ENCODE measurements around the gene RBM33. TPM values are rescaled to one million over a fixed set of nuclear protein-coding genes. Genes with fewer than 3 reads are reported as not detected.
A peak's percentile ranks its signal among the peaks of the same experiment; 100 is the strongest.

RBM33 gene
- total and polyA plus RNA-seq, 2 of the 4 experiments (the other 2 are of a cell fraction), result 7.3 to 10.8 TPM

DNA sequence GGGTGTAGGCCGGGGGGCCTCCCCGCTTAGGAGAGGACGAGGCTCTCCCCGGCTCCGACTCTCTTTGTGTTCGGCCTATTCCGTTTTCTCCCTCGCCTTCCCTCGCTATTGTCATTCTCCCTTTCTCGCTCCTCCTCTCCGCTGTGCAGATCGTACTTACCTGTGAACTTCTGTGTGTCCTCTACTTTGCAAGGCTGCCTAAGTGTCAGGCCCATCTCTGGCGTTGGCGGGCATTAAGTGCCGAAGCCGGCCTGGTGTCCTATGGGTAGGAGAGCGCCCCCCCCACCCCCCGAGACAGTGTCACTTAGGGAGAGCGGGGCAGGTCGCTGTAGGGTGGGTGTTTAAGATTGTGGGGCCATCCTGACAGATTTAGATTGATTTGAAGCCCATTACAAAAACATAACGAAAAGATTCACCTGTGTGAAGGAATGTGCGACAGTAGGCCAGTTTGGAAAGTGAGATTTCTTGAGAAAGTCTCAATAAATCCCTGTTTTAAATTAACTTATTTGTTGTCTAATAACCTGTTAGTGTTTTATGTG, 579 bp downstream of the RBM33 start:
- H3K27me3 ChIP-seq (ENCODE audit: control insufficient read depth, insufficient read depth, low read length), result no peaks in the 10 kb centered on the region
- POLR2A ChIA-PET (ENCODE audit: unreplicated experiment), result no interaction called here
- TF ChIP-seq, protein P1, sequence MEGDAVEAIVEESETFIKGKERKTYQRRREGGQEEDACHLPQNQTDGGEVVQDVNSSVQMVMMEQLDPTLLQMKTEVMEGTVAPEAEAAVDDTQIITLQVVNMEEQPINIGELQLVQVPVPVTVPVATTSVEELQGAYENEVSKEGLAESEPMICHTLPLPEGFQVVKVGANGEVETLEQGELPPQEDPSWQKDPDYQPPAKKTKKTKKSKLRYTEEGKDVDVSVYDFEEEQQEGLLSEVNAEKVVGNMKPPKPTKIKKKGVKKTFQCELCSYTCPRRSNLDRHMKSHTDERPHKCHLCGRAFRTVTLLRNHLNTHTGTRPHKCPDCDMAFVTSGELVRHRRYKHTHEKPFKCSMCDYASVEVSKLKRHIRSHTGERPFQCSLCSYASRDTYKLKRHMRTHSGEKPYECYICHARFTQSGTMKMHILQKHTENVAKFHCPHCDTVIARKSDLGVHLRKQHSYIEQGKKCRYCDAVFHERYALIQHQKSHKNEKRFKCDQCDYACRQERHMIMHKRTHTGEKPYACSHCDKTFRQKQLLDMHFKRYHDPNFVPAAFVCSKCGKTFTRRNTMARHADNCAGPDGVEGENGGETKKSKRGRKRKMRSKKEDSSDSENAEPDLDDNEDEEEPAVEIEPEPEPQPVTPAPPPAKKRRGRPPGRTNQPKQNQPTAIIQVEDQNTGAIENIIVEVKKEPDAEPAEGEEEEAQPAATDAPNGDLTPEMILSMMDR (conservative IDR thresholded peaks at IDR 0.05; ENCODE audit: low read depth, low read length), result 0 out of 2 replicates have a peak, but pooled peaks have one; percentile 2
- TF ChIP-seq RAD21 (IDR thresholded peaks at IDR 0.05; ENCODE audit: low read length), result no peak
- peaks cover 9 to 21% of the 10 kb centered on the region in 2 experiments; a peak in 3 of 4 replicates for H3K79me1 ChIP-seq (ENCODE audit: low read depth in 1 of 2, low read length in 2 of 2)
- dilution Hi-C loops (cut with HindIII; ENCODE audit: low sequenced_read_pairs, unreplicated experiment), result no loop called here
- H3K14ac ChIP-seq (replicated peaks; ENCODE audit: low read depth, low read length), result peak overlapping the region; percentile 97
- CTCF ChIA-PET, result no interaction called here
- WGBS, 2 experiments (ENCODE audit: extremely low coverage in 2 of 2, insufficient read length in 1 of 2), result 0% methylated on average over 5 of the region's 22 CpGs; no CpG with 5 or more reads in 1 of the 2 experiments
- peak overlapping the region; percentile 93 for H2BK5ac ChIP-seq (ENCODE audit: low read depth, low read length, poor library complexity, severe bottlenecking)
- intact Hi-C loops (cut with micrococcal nuclease), result loop anchor here (2.0 to 5.0 kb wide), 3 partner anchors 48 to 94 kb away; no protein-coding TSS in a partner anchor
- H3K4me3 ChIP-seq (ENCODE audit: insufficient read depth, low read depth, low read length), result peak overlapping the region; percentile 88
- peak; percentile 33 for ATAC-seq (ENCODE audit: low read depth)
- H3K36me3 ChIP-seq (ENCODE audit: control insufficient read depth, insufficient read depth, low read length), result peaks cover 8% of the 10 kb centered on the region
- peak overlapping the region; percentile 87 for H4K91ac ChIP-seq (ENCODE audit: insufficient read depth, low read depth, low read length)
- H3K4me1 ChIP-seq (ENCODE audit: control insufficient read depth, insufficient read depth, low read length), result peaks cover 3% of the 10 kb centered on the region
- peaks cover 26% of the 10 kb centered on the region; the same call in 1 of the 2 replicates for H4K20me1 ChIP-seq (ENCODE audit: insufficient read depth, low read length)
- peak overlapping the region; percentile 99 for H4K5ac ChIP-seq (ENCODE audit: low read depth, low read length)
- peak overlapping the region; percentile 99 for H3K4ac ChIP-seq (ENCODE audit: low read depth, low read length)
- H3K23ac ChIP-seq (ENCODE audit: low read depth, low read length), result peak overlapping the region; percentile 92
- no peak for DNase-seq
- peak overlapping the region; percentile 91 for H2AK9ac ChIP-seq (replicated peaks; ENCODE audit: low read depth, low read length, poor library complexity)
- peak overlapping the region; percentile 98 for H3K9ac ChIP-seq (ENCODE audit: low read depth, low read length)
- peak overlapping the region; percentile 89 for H3K4me2 ChIP-seq (ENCODE audit: low read depth, low read length)
- H4K8ac ChIP-seq (ENCODE audit: low read depth in 2 of 2, low read length in 2 of 2), result peak overlapping the region; percentile 64 to 92; a peak in 2 of 4 replicates
- peaks cover 3% of the 10 kb centered on the region; the same call in 1 of the 2 replicates for H3K9me1 ChIP-seq (ENCODE audit: insufficient read depth, low read length)
- H3K9me3 ChIP-seq (ENCODE audit: control insufficient read depth, insufficient read depth, low read length), result peaks cover 3% of the 10 kb centered on the region; the same call in 1 of the 2 replicates
- peak overlapping the region; percentile 86 for H3K18ac ChIP-seq (ENCODE audit: low read depth, low read length)
- H2BK15ac ChIP-seq (ENCODE audit: low read depth, low read length), result no peak overlapping the region; the same call in 2 of the 3 replicates
- peak overlapping the region; percentile 90 for H3K27ac ChIP-seq (ENCODE audit: insufficient read depth, low read length)
- peak overlapping the region; percentile 98 for H2AFZ ChIP-seq (replicated peaks; ENCODE audit: low read length, poor library complexity)
- H3K56ac ChIP-seq (ENCODE audit: extremely low read depth, insufficient read depth, low read length), result peak overlapping the region; percentile 90
- H2BK20ac ChIP-seq (ENCODE audit: low read depth, low read length), result no peak overlapping the region
- in situ Hi-C loops (cut with MboI; ENCODE audit: low sequenced_read_pairs), result no loop called here
- H2BK120ac ChIP-seq (ENCODE audit: low read depth, low read length), result 0 out of 2 replicates have a peak overlapping the region, but pooled peaks have one; percentile 30
- peak overlapping the region; percentile 95 for H2AK5ac ChIP-seq (ENCODE audit: low read depth, low read length)
- no TSS peak for BruUV-seq (replicated peaks)
